Stimulated activated CD4-positive, alpha-beta T cell treated with anti-CD3 and anti-CD28 coated beads, TNF-alpha, amount 100 ng/mL, for 48 hours (primary cell): Measurements from ENCODE around the gene ZBTB8A.
"Not testable (repeated sequence)": the region's sequence is repeated elsewhere in the genome, so short reads cannot be mapped to it uniquely, and the experiment has no call there.

ENCODE experiments used
- DNase-seq, 3 donors: peaks; one replicate each; pipeline ENCODE4 v3.0.0-alpha.2; 2020; ENCODE audit warnings: low read depth in 3 of 3

The ZBTB8A gene

DNA sequence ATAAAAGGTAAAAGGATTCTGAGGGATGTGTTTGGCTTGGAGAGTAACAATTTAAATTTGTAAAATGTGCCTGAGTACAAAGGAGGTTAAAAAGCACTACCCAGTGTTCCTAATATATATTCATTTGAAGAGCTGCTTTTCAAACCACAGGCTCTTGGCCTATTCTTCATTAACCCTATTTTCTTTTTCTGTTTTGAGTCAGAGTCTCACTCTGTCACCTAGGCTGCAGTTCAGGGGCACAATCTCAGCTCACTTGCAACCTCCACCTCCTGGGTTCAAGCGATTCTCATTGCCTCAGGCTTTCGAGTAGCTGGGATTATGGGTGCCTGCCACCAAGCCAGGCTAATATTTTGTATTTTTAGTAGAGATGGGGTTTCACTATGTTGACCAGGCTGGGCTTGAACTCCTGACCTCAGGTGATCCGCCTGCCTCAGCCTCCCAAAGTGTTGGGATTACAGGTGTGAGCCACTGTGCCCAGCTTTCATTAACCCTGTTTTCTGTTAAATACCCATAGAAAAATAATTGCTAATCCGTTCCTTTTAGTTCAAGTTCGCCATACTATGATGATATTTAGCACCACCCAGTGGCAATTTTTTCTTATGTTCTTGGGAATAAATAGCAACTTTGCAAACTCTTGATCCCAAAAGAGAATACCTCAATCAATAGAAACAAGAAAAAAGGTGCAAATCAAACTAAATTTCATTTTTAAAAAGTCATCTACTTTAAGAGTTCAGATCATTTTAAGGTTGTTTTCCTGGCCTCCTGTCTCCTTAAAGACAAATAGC, 80.7 kb downstream of the ZBTB8A start:
- no peak for DNase-seq

DNA sequence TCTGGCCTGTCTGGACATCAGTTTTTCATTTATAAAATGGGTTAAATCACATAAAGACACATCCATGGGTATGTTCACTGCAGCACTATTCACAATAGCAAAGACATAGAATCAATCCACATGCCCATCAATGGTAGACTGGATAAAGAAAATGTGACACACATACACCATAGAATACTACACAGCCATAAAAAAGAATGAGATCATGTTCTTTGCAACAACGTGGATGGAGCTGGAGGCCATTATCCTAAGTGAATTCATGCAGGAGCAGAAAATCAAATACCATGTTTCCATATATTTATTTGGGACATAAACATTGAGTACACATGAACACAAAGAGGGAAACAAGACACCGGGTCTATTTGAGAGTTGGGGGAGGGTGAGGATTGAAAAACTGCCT, 83.0 kb downstream of the ZBTB8A start:
- DNase-seq: no peak

DNA sequence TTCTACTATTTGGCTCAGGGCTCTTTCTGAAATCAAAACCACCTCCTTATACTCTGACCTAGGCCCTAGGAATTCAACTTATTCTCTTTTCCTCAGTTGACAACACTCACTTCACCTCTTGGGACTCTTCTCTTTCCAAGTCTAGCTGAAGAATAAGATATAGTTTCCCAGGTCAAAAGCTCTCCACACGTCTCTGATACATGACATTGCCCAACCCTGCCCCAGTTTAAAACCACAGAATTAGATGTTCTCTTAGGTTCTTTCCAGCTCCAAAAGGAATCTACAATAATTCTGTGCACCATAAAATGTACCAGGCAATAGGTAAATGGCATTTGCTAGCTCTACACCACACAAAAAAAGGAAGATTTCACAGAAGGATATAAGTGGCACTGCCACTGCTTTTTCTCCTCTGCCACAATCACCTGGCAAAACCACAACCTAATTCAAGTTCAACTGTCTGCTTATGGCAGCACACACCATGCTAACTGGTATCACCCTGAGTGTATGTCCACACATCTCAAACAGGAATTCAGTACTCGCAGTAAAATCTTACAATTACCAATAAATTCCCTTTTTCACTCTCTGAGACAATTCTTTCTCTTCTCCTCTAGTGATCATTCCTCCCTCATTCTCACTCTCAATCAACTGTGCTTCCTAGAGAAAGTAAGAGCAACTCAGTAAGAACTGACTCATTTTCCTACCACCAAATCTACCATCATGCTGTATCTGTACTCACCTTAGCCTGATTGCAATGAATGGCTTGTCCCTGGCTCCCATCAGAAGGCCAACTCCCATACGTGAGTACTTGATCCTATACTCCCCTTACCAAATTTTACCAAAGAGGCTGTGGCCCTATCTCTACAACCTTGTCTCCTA, 83.8 kb downstream of the ZBTB8A start:
- no peak for DNase-seq

DNA sequence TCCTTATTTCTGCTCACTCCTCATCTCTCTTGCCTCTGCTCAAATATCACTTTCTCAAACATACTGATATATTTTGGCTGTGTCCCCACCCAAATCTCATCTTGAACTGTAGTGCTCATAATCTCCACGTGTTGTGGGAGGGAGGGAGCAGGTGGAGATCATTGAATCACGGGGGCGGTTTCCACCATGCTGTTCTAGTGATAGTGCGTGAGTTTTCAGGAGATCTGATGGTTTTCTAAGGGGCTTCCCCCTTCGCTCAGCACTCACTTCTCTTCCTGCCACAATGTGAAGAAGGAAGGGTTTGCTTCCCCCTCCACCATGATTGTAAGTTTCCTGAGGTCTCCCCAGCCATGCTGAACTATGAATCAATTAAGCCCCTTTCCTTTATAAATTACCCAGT, 84.5 kb downstream of the ZBTB8A start:
- peak in 2 of 3 donors; percentile 27 to 40 for DNase-seq

DNA sequence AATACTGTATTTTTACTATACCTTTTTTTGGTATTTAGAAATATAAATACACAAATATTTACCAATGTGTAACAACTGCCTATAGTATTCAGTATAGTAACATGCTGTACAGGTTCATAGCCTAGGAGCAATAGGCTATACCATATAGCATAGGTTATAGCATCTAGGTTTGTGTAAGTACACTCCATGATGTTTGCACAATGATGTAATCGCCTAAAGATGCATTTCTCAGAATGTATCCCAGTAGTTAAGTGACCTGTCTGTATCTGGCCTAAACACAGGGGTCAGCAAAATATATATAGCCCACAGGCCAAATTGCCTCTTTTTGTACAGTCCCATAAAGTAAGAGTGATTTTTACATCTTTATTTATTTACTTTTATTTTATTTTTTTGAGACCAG, 86.9 kb downstream of the ZBTB8A start:
- DNase-seq: no peak

DNA sequence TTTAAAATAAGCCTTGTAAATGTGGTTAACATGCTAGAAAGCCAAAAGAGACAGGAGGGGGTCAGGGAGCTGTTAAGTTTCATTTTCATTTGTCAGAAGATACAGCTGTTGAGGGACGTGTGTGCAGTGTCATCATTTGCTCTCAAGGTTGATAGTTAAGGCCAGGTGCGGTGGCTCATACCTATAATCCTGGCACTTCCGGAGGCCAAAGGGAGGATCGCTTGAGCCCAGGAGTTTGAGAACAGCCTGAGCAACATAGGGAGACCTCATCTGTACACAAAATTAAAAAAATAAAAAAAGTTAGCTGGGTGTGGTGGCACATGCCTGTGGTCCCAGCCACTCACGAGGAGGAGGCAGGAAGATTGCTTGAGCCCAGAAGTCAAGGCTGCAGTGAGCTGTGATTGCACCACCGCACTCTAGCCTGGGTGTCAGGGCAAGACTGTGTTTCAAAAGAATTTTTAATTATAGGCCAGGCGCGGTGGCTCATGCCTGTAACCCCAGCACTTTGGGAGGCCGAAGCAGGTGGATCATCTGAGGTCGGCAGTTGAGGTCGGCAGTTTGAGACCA, 88.5 kb downstream of the ZBTB8A start:
- no peak for DNase-seq

DNA sequence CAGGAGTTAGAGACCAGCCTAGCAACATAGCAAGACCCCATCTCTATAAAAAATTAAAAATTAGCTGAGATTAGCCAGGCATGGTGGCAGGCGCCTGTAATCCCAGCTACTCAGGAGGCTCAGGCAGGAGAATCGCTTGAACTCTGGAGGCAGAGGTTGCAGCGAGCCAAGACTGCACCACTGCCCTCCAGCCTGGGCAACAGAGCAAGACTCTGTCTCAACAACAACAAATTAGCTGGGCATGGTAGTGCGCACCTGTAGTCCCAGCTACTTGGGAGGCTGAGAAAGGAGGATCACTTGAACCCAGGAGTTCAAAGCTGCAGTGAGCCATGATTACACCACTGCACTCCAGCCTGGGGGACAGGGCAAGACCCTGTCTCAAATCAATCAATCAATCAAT, 90.9 kb downstream of the ZBTB8A start:
- not testable (repeated sequence) for DNase-seq

DNA sequence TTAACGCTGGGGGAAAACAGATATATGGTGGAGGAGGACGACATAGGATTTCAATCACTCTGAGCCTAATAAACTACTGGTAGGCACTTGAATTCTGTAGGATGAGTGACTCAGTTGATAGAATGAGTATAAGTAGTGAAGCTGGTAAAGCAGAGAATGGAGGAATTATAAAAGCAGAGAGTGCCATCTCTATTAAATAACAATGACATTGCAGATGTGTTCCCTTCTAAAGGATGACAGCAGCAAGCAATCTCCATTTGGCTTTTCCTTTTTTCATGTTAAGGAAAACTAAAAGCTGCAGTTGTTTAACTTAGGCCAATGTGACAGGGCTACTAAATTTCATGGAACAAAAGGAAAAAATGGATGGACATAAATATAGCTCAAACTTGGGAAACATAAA, 93.6 kb downstream of the ZBTB8A start:
- no peak for DNase-seq

DNA sequence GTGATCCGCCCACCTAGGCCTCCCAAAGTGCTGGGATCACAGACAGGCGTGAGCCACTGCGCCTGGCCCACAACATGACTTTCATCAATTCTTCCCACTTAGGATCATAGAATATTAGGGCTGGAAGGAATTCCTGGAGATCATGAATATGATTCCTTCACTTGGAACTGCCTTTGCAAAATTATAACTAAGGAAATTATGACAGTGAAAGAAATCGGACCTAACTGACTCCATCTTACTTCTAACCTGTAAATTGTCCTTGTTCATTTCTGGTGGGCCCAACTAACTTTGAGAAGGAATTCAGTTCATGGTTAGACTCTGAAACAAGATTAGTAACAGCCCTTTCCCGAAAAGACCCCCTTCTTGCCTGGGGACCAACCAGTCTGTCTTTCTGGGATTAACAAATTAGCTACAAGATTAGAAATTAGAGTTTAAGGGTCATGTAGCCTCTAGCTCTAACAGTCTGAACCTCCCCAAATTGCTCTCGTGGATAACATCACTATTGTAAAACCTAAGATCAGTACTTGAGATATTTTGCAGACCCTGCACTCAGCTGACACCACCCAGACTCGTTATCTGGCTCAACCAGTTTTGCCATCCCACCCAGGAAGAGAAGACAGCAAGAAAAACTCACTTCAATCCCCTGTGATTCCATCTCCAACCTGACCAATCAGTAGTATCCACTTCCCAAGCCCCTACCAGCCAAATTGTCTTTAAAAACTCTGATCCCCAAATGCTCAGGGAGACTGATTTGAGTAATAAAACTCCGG, 96.5 kb downstream of the ZBTB8A start:
- DNase-seq: no peak

DNA sequence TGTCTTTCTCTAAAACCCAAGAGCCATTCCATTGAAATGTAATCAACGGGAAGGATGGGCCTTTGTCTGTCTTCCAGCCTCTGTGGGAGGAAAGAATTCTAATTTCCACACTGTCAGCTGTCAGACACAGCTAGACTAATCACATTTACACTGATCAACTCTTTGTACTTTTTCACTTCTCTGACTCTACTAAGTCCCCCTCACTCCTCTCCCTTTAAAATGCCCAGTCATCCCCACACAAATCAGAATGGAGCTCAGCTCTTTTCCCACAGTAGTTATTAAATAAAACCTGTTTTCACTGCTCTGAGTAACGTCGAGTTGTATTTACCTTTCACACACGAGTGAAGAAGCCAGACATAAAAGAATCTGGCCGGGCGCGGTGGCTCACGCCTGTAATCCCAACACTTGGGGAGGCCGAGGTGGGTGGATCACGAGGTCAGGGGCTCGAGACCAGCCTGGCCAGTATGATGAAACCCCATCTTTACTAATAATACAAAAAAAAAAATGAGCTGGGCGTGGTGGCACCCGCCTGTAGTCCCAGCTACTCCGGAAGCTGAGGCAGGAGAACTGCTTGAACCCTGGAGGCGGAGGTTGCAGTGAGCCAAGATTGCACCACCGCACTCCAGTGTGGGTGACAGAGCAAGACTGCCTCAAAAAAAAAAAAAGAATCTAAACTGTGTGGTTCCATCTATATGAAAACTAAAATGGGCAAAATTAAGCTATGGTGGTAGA, 97.9 kb downstream of the ZBTB8A start:
- DNase-seq: no peak

DNA sequence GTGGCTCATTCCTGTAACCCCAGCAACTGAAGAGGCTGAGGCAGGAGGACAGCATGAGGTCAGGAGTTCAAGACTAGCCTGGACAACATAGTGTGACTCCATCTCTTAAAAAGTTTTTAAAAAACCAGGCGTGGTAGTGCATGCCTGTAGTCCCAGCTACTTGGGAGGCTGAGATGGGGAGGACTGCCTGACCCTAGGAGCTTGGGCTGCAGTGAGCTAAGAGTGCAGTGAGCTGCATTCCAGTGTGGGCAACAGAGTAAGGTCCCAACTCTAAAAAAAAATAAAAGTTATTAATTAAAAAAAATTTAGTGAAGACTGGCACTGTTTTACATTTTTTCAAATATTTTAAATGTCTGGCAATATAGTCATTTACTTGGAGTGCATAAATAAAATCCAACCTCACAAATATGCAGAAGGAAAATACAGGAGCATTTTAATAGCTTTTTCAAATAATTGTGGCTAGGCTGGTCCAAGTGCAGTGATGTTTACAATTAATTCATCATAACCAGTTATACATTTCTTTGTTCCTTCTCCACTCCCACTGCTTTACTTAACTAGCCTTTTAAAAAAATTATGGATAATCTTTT, 100.4 kb downstream of the ZBTB8A start:
- DNase-seq: no peak

DNA sequence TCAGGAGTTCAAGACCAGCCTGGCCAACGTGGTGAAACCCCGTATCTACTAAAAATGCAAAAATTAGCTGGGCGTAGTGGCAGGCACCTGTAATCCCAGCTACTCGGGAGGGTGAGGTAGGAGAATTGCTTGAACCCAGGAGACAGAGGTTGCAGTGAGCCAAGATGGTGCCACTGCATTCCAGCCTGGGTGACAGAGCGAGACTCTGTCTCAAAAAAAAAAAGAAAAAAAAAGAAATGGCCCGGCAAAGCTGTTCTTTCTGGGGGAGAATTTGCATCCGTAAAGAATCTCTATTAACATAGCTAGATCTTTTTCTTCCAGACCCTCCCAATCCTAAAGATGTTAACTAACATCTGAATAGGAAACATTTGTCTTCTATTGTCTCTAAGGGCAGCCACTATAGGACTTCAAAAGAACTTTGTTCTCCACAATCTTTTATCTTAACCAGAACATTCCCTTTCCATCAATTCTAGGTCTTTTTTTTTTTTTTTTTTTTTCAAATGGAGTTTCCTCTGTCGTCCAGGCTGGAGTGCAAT, 103.1 kb downstream of the ZBTB8A start:
- DNase-seq: not testable (repeated sequence)

DNA sequence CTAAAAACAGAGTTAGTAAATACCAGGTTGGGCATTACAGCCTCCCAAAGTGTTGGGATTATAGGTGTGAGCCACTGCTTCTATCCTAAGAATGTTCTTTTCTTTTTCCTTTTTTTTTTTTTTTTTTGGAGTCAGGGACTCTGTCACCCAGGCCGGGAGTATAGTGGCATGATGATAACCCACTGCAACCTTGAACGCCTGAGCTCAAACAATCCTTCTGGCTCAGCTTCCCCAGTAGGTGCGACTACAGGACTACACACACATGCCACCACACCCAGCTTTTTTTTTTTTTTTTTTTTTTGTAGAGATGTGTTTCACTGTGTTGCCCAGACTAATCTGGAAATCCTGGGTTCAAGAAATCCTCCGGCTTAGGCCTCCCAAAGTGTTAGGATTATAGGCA, 105.2 kb downstream of the ZBTB8A start:
- DNase-seq: no peak

DNA sequence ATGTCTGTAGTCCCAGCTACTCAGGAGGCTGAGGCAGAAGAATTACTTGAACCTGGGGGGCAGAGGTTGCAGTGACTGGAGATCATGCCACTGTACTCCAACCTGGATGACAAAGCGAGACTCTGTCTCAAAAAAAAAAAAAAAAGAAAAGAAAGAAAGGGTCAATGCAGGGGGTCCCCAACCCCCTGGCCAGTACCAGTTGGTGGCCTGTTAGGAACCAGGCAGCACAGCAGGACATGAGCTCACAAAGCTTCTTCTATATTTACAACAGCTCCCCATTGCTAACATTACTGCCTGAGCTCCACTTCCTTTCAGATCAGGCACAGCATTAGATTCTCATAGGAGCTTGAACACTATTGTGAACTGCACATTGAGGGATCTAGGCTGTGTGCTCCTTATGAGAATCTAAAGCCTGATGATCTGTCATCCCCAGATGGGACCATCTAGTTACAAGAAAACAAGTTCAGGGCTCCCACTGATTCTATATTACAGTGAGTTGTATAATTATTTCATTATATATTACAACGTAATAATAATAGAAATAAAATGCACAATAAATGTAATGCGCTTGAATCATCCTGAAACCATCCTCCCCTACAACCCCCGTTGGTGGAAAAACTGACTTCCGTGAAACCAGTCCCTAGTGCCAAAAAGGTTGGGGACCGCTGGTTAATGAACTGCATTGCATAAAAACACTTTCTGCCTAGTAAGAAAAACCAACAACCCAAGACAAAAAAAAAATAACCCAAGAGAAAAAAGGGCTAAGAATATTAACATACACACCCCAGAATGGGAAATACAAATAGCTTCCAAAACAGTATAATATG, 108.3 kb downstream of the ZBTB8A start:
- DNase-seq: no peak

DNA sequence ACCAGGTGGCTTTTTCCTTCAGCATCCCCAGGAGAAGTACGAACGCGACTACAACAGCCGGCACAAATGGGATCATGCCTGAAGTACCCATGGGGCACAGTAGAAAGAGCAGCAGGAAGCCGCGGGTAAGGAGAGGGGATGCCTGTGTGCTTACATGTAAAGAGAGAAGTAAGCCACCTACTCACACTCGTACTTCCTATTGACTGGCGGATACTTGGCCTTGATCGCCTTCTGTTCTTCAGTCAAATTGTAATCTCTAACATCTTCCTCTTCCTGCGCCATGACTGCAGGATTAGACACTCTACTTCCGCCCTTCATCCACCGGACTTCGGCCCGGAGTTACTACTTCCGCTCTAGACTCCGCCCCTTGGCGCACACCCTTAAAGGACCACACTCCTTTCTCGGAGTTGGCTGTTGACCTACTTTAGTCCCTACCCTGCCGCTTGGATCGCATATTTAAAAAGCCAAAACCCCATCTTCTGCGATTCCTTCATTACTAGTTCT, 111.1 kb downstream of the ZBTB8A start, which contains the start of gene ZBTB8OS:
ZBTB8OS (minus strand) TSS at position 303 of the 504 bp plus-strand sequence; CDS start at position 282, 21 bp downstream.
- peak; percentile 76 to 85 (median 81) for DNase-seq

DNA sequence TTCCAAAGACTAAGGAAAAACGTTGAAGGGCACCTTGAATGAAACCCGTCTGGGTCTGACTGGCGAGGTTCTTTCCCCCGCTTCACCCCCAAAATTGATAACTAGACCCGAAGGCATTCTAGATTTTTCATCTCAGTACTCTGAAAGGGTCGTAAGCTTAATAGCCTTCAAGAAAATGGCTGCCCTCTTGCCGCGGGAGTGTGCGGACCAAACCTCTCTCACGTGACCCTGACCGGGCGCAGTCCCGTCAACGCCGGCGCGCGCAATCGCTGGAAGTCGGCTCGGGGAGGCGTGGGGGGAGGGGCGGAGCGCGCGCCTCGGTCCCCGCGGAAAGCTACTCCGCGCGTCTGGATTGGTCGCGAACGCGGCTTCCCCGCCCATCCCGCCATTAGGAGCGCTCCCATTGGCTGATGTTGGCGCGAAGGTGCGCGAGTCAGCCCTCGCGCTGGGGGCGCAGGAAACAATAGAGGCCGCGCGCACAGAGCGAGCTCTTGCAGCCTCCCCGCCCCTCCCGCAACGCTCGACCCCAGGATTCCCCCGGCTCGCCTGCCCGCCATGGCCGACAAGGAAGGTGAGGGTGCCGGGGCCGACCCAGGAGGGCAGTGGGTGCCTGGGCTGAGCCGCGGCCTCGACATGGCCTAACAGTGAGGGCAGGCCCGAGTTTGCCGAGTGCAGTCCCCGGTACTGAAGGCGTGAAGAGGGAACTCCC, 111.7 kb downstream of the ZBTB8A start, which contains the start of gene RBBP4:
RBBP4 (plus strand) TSS at position 457 of the 709 bp plus-strand sequence; CDS start at position 556, 99 bp downstream.
- peak; percentile 96 to 99 (median 98) for DNase-seq

DNA sequence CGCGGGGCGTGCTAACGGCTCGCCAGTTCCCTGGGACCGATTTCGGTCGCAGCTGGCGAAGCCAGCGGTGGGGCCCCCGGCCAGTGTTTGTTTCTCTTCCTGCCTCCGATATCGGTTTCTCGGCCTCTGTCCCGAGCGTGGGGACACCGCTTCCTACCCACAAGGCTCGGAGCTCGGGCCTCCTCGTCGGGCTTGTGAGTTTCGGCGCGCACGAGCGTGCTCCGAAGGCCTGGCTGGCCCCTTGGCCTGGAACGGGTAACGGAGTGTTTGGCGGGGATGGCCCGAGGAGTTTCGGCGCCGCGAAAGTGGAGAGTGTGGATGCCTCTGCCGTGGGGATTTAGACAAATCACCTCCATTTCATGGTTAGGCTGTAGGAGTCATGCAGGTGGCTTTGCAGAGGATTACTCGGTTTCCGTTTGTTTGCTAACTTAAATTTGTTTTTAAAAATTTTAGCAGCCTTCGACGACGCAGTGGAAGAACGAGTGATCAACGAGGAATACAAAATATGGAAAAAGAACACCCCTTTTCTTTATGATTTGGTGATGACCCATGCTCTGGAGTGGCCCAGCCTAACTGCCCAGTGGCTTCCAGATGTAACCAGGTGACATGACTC, 112.3 kb downstream of the ZBTB8A start:
- no peak for DNase-seq
